Osteoblast (primary cell): Measurements from ENCODE around the gene RAB27B. TPM values are rescaled to one million over a fixed set of nuclear protein-coding genes. Genes with fewer than 3 reads are reported as not detected.

Source experiments
- DNase-seq: peaks from one replicate; pipeline ENCODE4 v3.0.0; 2011; ENCODE audit warnings: low spot score, mixed read lengths; ENCODE audit not compliant: insufficient read length; ENCODE audit errors: missing footprints
- H2AFZ ChIP-seq: 2 replicates; pipeline ENCODE4 v1.6.0; 2011; ENCODE audit warnings: mild to moderate bottlenecking, low read length
- H3K27ac ChIP-seq: 2 replicates; pipeline ENCODE4 v1.5.1; 2011; ENCODE audit warnings: mild to moderate bottlenecking, low read depth, low read length, moderate library complexity
- H3K27me3 ChIP-seq: 2 replicates; pipeline ENCODE4 v1.6.0; 2012; ENCODE audit warnings: mild to moderate bottlenecking, control low read depth, inconsistent platforms, low read length, moderate library complexity; ENCODE audit not compliant: insufficient read depth
- H3K36me3 ChIP-seq: 2 replicates; pipeline ENCODE4 v1.5.1; 2011; ENCODE audit warnings: mild to moderate bottlenecking, low read length, control low read depth, moderate library complexity; ENCODE audit not compliant: insufficient read depth
- H3K4me1 ChIP-seq: 2 replicates; pipeline ENCODE4 v1.5.1; 2011; ENCODE audit warnings: mild to moderate bottlenecking, low read length, control low read depth, moderate library complexity; ENCODE audit not compliant: insufficient read depth
- H3K4me2 ChIP-seq: 2 replicates; pipeline ENCODE4 v1.6.0; 2011; ENCODE audit warnings: mild to moderate bottlenecking, low read length; ENCODE audit not compliant: insufficient read depth
- H3K4me3 ChIP-seq: fragments of 200-600 bp; sonication (generic); 3 replicates; pipeline ENCODE4 v1.5.1; 2012; ENCODE audit warnings: mild to moderate bottlenecking, low read length, inconsistent platforms; ENCODE audit not compliant: insufficient read depth
- H3K79me2 ChIP-seq: 2 replicates; pipeline ENCODE4 v1.6.0; 2012; ENCODE audit warnings: mild to moderate bottlenecking, low read length, control low read depth, inconsistent platforms; ENCODE audit not compliant: insufficient read depth
- H3K9me3 ChIP-seq: 2 replicates; pipeline ENCODE4 v1.5.1; 2011; ENCODE audit warnings: low read depth, low read length, control low read depth
- H4K20me1 ChIP-seq: 2 replicates; pipeline ENCODE4 v1.6.0; 2012; ENCODE audit warnings: mild to moderate bottlenecking, low read length, control low read depth; ENCODE audit not compliant: insufficient read depth
- total RNA-seq: library from RNA; depleted of rRNA; stranded (reverse); fragments of >200 nt; gene quantifications from 2 replicates; pipeline ENCODE4 v1.2.3, GENCODE V29; 2012
- TF ChIP-seq, protein P1 (sequence below): IDR thresholded peaks from 2 replicates; pipeline ENCODE4 v1.5.1; 2011; ENCODE audit warnings: mild to moderate bottlenecking, low read depth, low read length, moderate library complexity; ENCODE audit errors: extremely low read depth

Gene RAB27B
- total RNA-seq, 1 donor, result 55.7 TPM

GRCh38 chr18:54871231-54871630 is 43.0 kb downstream of the RAB27B start:
- DNase-seq, result no peak
- Histone ChIP-seq H3K36me3 (no peaks in the 10 kb centered on the region), H3K4me2 (no peak overlapping the region), H3K27me3 (no peaks in the 10 kb centered on the region), H3K4me1 (no peaks in the 10 kb centered on the region), H3K27ac (no peak overlapping the region), H3K9me3 (no peaks in the 10 kb centered on the region), H3K4me3 (no peak overlapping the region), H3K79me2 (peaks cover 2% of the 10 kb centered on the region), H2AFZ (no peak overlapping the region), H4K20me1 (no peaks in the 10 kb centered on the region)
- TF ChIP-seq, protein P1, sequence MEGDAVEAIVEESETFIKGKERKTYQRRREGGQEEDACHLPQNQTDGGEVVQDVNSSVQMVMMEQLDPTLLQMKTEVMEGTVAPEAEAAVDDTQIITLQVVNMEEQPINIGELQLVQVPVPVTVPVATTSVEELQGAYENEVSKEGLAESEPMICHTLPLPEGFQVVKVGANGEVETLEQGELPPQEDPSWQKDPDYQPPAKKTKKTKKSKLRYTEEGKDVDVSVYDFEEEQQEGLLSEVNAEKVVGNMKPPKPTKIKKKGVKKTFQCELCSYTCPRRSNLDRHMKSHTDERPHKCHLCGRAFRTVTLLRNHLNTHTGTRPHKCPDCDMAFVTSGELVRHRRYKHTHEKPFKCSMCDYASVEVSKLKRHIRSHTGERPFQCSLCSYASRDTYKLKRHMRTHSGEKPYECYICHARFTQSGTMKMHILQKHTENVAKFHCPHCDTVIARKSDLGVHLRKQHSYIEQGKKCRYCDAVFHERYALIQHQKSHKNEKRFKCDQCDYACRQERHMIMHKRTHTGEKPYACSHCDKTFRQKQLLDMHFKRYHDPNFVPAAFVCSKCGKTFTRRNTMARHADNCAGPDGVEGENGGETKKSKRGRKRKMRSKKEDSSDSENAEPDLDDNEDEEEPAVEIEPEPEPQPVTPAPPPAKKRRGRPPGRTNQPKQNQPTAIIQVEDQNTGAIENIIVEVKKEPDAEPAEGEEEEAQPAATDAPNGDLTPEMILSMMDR, result no peak

DNA sequence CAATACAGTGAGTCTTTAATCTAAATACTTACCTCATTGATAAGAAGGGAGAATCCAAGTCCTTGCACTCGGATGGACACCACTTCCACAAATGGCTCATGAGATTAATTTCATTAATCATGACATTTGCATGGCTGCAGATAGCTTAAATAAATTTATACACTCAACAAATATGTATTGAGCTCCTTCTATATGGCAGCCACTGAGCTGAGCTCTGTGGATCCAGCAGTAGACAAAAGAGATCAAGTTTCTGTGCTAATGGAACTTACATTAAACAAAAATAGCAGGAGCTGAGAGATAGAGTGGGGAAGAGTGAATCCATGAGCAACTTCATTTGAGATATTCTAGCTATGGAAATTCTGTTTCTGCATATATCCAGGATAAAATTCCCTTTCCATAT is 44.4 kb downstream of the RAB27B start:
- TF ChIP-seq, protein P1, result no peak
- H3K79me2 ChIP-seq, result no peaks in the 10 kb centered on the region
- no peaks in the 10 kb centered on the region for H3K27me3 ChIP-seq
- H3K27ac ChIP-seq, result no peak overlapping the region
- H4K20me1 ChIP-seq, result no peaks in the 10 kb centered on the region
- H3K4me1 ChIP-seq, result peaks cover 5% of the 10 kb centered on the region
- no peaks in the 10 kb centered on the region for H3K9me3 ChIP-seq
- DNase-seq, result no peak
- no peak overlapping the region for H3K4me2 ChIP-seq
- H3K36me3 ChIP-seq, result no peaks in the 10 kb centered on the region
- H3K4me3 ChIP-seq, result no peak overlapping the region
- H2AFZ ChIP-seq, result no peak overlapping the region

DNA sequence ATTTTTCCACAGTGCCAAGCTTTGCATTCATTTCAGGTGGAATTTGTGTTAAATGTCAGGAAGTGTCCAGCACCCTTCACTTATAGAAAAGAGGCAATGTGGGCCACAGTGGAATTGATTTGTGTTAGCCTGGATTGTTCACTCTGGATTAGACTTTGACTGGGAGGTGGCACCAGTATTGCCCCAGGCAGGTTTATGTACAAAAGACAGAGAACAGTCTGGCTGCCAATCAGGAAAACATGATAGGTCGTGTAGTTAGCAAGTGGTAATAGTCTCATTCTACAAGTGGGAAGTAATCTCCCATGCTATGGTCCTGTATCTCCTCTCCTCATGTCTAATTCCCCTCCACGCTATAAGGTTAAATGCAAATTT is 45.6 kb downstream of the RAB27B start:
- Histone ChIP-seq H3K4me1 (peaks cover 17% of the 10 kb centered on the region), H3K9me3 (no peaks in the 10 kb centered on the region), H3K27ac (no peak overlapping the region), H3K27me3 (no peaks in the 10 kb centered on the region), H4K20me1 (no peaks in the 10 kb centered on the region), H3K79me2 (no peaks in the 10 kb centered on the region), H3K36me3 (no peaks in the 10 kb centered on the region), H3K4me3 (no peak overlapping the region), H2AFZ (peak overlapping the region; percentile 53), H3K4me2 (no peak overlapping the region)
- TF ChIP-seq, protein P1, result no peak
- DNase-seq, result no peak

DNA sequence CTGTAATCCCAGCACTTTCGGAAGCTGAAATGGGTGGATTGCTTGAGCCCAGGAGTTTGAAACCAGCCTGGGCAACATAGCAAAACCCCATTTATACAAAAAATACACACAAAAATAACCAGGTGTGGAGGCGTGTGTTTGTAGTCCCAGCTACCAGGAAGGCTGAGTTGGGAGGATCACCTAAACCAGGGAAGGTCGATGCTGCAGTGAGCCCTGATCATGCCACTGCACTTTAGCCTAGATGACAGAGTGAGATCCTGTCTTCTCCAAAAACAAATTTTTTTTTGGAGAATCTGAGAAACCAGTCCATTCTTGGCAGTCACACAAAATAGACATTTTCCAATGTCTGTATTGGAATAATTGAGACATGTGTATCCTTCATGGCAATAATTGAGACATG is 46.8 kb downstream of the RAB27B start:
- Histone ChIP-seq H3K79me2 (no peaks in the 10 kb centered on the region), H3K27me3 (no peaks in the 10 kb centered on the region), H3K4me3 (no peak overlapping the region), H3K36me3 (no peaks in the 10 kb centered on the region), H3K27ac (no peak overlapping the region), H3K4me1 (peaks cover 21% of the 10 kb centered on the region), H3K9me3 (no peaks in the 10 kb centered on the region), H3K4me2 (no peak overlapping the region), H2AFZ (no peak overlapping the region), H4K20me1 (no peaks in the 10 kb centered on the region)
- no peak for DNase-seq
- TF ChIP-seq, protein P1, result no peak
